Activated CD8-positive, alpha-beta memory T cell treated with anti-CD3 and anti-CD28 coated beads, Interleukin-2, amount 50 U/mL, for 24 hours (primary cell): ENCODE measurements around the gene ALDH1A1.

Source experiments
- DNase-seq: peaks from one replicate; pipeline ENCODE4 v3.0.0-alpha.2; 2020; ENCODE audit errors: extremely low read depth

ALDH1A1 gene

GRCh38 chr9:72917892-72918509 lies 34.9 kb downstream of the ALDH1A1 start:
- no peak for DNase-seq

DNA sequence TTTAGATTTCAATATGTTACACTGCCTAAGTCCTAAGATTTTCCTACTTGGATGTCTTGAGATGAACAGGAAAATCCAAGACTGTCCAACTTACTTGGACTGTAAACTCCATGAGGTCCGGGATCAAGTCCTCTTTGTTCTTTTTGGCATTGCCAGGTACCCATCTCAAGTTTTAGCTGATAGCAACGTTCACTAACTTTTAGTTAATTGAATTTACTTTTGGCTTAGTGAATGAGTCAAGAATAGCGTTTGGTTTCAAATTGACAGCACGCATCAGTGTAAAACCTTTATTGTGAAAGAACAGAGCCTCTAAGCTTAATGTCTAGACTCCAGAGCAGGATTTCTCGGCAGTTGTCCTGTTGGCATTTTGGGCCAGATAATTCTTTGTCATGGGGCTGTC lies 37.2 kb downstream of the ALDH1A1 start:
- no peak for DNase-seq

DNA sequence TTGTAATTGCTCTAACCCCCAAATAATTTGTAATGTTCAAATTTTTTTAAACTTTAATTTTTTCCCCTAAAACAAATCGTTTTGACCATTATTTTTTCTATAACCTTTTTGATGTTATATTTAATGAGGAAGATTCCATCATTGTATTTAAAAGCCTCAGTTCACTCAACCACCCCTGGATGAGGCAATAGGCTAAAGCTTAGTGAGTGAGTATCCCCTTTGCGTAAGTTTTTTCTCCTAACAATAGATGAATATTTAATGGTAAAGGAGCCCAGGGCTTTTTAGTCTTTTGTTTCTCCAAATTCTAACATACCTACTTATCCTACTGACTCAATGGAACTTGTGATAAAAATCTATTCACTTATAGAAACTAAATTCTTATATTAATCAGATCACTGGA lies 38.1 kb downstream of the ALDH1A1 start:
- no peak for DNase-seq

- no peak for DNase-seq
Measured at GRCh38 chr9:72913382-72914009, 39.4 kb downstream of the ALDH1A1 start.

DNA sequence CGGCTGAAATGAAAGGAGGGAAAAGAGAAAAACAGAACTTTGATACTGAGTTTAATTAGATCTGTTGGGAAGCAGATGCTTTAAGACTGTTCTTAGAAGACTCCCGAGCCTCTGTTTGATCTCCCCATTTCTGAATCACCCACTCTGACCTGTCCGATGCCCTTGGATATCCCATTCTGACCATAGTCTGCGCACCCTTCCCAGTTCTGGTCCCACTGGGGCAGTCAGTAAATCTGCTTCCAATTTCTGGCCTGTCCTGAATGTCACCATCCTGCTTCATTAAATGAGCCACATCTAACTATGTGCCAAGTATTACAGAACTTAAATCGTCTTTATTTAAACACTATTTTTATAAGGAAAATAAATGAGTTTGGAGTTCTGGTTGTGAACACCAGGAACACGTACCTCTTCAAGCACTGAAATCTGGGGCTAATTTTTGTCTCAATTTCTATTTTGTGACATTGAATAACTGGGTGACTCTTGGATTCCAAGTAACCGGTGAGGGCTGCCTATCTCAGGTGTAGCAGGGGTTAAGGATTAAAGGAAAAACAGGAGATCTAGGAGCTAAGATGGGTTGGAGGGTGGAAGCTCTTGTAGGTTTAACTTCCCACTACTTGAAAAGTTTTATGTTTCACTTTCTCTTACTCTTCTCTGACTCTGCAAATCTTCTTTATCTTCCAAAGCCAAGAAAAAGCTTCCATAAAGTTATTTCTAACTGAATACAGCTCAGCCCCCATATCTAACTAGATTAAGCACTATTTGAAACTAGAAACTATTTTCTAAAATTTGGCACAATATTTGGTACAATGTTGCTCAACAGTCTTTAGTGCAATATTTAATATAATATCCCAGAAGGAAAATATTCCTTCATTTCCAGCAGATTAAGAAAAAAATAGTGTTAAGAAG lies 40.1 kb downstream of the ALDH1A1 start:
- DNase-seq, result no peak

DNA sequence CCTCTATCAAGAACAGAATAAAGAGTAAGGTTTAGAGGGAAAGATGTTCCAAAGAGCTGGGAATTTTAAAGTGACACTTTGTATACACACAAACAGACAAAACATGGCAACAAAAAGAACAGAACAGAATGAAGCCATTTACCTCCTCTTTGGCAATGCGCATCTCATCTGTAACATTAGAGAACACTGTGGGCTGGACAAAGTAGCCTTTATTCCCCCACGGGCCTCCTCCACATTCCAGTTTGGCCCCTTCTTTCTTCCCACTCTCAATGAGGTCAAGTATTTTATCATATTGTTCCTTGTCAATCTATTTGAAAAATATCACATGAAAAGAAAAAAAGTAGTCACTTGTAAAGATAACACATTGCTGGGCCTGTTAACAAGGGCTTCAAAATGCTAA lies 41.0 kb downstream of the ALDH1A1 start:
- no peak for DNase-seq

- no peak for DNase-seq
Measured at GRCh38 chr9:72911247-72911775, 41.5 kb downstream of the ALDH1A1 start.

DNA sequence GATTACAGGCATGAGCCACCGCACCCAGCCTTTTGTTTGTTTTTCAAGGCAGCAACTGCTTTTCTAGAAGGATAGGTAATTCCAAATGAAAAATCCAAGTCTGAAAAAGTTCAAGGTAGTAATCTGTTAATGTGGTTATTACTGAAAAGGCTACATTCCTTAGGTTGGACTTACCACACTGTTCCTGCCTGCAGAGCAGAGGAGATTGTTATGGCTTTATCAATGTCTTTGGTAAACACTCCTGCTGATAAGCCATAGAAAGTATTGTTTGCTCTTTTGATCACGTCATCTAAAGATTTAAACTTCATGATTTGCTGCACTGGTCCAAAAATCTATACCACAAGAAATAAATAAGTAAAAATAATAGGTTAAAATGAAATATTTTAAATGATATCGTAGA lies 43.4 kb downstream of the ALDH1A1 start:
- DNase-seq, result no peak

GRCh38 chr9:72907421-72907820 lies 45.4 kb downstream of the ALDH1A1 start:
- DNase-seq, result no peak

- DNase-seq, result no peak
Measured at GRCh38 chr9:72906810-72907209, 46.0 kb downstream of the ALDH1A1 start.

DNA sequence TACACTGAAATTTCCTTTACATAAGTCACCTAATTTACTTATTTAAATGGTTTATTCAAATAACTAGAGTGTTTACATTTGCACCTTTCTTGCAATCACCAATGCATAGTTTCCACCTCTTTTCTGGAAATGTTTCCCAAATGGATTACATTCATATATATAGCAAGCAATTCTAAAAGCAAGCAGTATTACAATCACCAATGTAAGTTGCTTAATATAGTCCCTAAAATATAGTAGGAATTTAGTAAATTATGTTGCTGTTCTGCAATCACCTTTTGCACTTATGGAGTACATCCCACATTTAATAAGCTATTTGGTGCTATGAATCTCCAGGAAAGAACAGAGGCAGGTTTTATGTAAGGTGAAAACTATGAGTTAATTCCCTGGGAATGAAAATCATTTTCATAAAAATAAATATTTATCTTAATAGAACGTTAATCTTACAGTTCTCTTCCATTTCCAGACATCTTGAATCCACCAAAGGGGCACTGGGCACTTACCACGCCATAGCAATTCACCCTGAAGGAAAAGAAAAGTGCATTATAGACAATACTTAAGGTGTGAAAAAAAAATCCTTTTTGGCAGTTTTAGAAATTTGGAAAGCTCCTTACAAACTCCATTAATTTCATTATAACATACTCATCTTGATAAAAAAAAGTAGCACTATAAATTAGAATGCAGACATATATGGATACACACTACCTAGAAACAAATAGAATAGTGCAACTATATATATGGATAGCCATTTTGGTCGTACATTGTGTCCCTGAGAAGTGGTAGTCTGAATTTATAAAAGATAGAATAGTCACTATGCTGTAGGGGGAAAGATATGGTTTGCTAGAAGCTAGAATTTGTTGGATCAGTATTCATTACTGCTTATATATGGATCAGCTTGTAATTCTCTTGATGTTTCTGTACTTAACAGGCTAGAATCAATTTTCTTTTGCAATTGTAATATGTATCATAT lies 47.1 kb downstream of the ALDH1A1 start:
- no peak for DNase-seq

DNA sequence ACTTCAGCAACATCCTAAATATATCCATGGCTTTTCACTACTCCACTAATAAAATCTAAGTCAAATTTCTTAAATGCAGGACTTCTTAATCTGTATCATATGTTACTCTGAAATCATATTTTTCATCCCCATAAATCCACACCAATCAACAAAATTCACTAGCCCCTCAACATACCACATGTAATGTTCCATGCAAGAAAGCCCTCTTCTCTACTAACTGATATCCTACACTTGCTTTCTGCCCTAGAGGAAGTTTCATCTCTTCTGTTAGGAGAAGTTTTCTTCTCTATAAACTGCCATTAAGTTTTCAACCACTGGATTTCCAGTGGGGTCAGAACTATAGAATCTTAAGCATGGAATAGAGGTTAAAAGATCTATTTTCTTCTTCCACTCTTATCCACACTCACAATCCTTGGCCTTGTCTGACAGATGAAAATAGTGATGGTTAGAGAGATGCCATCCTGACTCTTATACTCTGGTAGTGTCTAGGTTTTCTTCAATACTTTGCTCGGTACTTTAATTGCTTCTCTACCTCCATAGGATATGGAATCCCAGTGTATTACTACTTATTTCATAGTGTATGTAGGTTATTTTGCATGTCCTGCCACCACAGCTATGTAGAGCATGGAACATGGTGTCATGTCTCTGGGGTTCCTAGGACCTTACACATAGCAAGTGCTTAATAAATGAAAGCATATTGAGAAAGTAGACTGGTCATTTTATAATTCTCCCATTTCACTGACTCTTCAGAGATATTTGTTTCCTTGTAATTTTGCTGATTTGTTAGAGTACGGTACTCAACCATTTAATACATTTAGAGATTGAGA lies 48.4 kb downstream of the ALDH1A1 start:
- no peak for DNase-seq

GRCh38 chr9:72903103-72903502 lies 49.8 kb downstream of the ALDH1A1 start:
- no peak for DNase-seq

DNA sequence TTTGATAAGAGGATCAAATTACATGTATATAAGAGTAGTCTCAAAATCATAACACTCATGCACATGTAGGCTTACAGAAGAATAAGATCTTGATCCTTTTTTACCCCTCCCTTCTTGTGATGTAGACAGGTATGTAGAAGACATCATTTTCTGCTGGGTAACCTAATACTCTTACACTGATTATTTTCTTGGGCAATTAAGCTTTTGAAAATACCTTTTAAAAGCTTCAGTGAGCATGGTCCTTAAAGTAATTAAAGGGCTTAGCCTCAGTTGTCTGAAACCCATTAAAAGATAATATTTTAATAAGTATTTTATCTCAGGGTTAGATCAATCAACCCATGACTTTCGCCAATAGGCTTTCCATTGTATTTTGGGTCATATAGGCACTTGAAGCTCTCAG lies 50.6 kb downstream of the ALDH1A1 start:
- DNase-seq, result no peak

GRCh38 chr9:72899734-72900477 lies 52.9 kb downstream of the ALDH1A1 start:
- DNase-seq, result no peak

DNA sequence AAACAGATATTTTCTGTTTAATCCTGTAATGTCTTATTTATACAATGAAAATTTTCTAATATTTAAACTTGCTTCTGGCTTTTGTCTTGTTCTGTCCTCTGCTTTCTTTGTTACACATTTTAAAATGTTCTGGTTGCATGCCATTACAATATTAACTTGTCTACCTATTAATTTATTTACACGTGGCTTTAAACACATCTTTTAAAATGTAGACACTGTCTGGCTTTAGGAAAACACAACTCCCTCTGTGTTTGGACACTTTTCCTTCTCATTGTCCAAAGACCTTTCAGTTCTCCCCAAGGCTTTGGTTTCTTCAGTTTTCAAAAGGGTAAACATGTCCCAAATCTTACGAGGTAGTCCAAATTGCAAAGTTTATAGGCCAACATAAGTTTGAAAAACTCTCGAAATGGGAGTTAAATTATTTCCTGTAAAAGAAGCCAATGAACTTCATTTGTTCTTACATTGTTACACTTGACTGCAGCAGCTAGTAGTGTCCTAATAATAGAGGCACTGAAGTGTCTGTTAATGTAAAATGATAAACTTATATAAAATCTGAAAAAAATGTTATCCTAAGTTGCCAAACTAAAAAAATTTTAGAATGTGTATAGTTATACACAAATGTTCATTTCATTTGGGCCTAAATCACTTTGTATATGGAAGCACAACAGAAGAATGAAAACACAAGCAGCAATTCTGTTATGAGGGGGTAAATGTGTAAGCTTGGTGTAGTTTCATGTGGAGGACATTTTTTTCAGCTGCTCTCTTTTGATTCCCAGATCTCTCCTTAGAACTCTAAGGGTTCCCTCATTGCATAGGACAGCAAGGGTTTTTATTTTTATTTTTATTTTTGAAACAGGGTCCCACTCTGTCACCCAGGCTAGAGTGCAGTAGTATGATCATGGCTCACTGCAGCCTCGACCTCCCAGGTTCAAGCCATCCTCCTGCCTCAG lies 53.8 kb downstream of the ALDH1A1 start:
- DNase-seq, result no peak

GRCh38 chr9:72898360-72898759 lies 54.5 kb downstream of the ALDH1A1 start:
- no peak for DNase-seq

GRCh38 chr9:72897069-72897649 lies 55.7 kb downstream of the ALDH1A1 start:
- no peak for DNase-seq
